ENCODE results near the gene RALGPS2. TPM values are rescaled to one million over a fixed set of nuclear protein-coding genes. Genes with fewer than 3 reads are reported as not detected.

Gene RALGPS2
- polyA plus RNA-seq, 1 experiment, result 27.7 TPM

DNA sequence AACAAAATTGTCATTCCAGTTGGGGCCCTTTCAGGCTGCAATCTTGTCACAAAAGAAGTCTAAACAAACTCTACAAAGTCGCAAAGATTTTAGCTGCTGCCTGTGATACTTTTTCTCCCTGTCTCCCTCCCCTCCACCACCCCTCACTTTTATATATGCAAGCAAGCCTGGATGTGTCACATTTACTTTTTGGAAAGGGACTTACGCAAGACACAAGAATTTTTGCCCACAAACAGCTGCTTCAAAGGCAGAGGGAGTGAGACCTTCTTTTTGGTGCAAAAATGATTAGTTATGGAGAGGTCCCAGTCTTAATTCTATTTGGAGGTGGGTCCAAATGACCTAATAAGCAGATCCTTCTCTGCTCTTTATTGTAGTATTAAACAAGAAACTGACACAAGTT, 22.9 kb upstream of the RALGPS2 start:
- no peak for DNase-seq (ENCODE audit: low read depth)
- ChIA-PET CTCF (no interaction called here), POLR2A (no interaction called here)

DNA sequence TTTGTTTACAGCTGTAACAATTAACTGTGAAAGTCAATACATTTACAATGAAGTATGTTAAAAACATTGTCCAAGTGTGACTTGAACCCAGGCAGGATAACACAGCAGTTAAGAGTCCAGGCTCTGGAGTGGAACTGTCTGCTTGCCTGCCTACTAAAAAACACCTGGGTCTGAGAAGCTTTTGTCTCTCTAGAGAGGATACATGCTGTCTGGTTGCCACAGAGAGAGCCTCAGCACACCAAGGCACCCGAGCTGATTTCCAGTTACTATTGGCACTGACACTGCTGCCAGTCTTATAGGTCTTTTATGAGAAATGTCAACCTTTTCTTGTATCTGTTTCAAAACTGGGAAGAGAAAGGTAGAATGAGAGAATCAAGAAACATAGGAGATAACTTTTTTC, 20.2 kb upstream of the RALGPS2 start:
- ChIA-PET CTCF (interaction anchor here (1.2 to 1.4 kb wide), 2 partner anchors 52 to 162 kb away, joined by 3 to 4 read pairs; no protein-coding TSS in a partner anchor), POLR2A (no interaction called here)
- Histone ChIP-seq H3K4me3 (ENCODE audit: low read depth, low read length) (no peak overlapping the region), H3K27me3 (ENCODE audit: control insufficient read depth, insufficient read depth, low read length) (no peaks in the 10 kb centered on the region), H3K36me3 (ENCODE audit: control insufficient read depth, insufficient read depth, low read length) (no peaks in the 10 kb centered on the region)
- no peak for TF ChIP-seq CTCF (IDR thresholded peaks at IDR 0.05; ENCODE audit: insufficient read depth, low read depth, low read length)
- no peak for DNase-seq (ENCODE audit: low read depth)

More for the DNA sequence above, 22.9 kb upstream of the RALGPS2 start:
- Histone ChIP-seq H3K36me3 (ENCODE audit: control insufficient read depth, insufficient read depth, low read length) (no peaks in the 10 kb centered on the region), H3K27me3 (ENCODE audit: control insufficient read depth, insufficient read depth, low read length) (no peaks in the 10 kb centered on the region), H3K4me3 (ENCODE audit: low read depth, low read length) (no peak overlapping the region)
- TF ChIP-seq CTCF (IDR thresholded peaks at IDR 0.05; ENCODE audit: insufficient read depth, low read depth, low read length), result no peak

DNA sequence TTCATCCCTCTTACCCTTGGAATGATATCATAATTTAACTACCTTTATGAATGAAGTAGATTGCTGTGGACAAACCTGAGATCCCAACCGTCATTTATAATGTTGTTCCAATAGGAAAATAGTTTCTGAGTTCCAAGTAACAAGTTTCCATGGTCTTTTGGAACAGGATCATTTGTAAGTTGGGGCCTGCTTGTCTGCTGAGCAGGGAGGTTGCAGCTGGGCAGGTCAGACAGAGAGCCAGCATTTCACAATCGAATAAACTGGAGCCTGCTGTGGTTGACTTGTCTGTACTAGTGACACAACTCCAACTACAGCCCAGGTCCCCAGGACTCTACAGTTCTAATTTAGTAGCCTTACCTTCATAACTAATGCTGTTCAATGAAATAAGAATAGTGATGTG, 18.6 kb upstream of the RALGPS2 start:
- DNase-seq (ENCODE audit: low read depth), result no peak
- no peak for TF ChIP-seq CTCF (IDR thresholded peaks at IDR 0.05; ENCODE audit: insufficient read depth, low read depth, low read length)
- no peak overlapping the region for H3K4me3 ChIP-seq (ENCODE audit: low read depth, low read length)
- no peaks in the 10 kb centered on the region for H3K36me3 ChIP-seq (ENCODE audit: control insufficient read depth, insufficient read depth, low read length)
- no peaks in the 10 kb centered on the region for H3K27me3 ChIP-seq (ENCODE audit: control insufficient read depth, insufficient read depth, low read length)
- ChIA-PET CTCF (no interaction called here), POLR2A (no interaction called here)

- Histone ChIP-seq H3K27me3 (ENCODE audit: control insufficient read depth, insufficient read depth, low read length) (no peaks in the 10 kb centered on the region), H3K36me3 (ENCODE audit: control insufficient read depth, insufficient read depth, low read length) (no peaks in the 10 kb centered on the region), H3K4me3 (ENCODE audit: low read depth, low read length) (no peak overlapping the region)
- ChIA-PET CTCF (no interaction called here), POLR2A (no interaction called here)
- no peak for TF ChIP-seq CTCF (IDR thresholded peaks at IDR 0.05; ENCODE audit: insufficient read depth, low read depth, low read length)
- DNase-seq (ENCODE audit: low read depth), result no peak
Observed at GRCh38 chr1:178713259-178713658, 11.8 kb upstream of the RALGPS2 start.

- Histone ChIP-seq H3K36me3 (ENCODE audit: control insufficient read depth, insufficient read depth, low read length) (no peaks in the 10 kb centered on the region), H3K27me3 (ENCODE audit: control insufficient read depth, insufficient read depth, low read length) (no peaks in the 10 kb centered on the region), H3K4me3 (ENCODE audit: low read depth, low read length) (no peak overlapping the region)
- no peak for DNase-seq (ENCODE audit: low read depth)
- ChIA-PET CTCF (interaction anchor here (1.8 kb wide), 1 partner anchor 171 kb away, joined by 4 read pairs; no protein-coding TSS in a partner anchor), POLR2A (interaction anchor here (0.7 kb wide), 1 partner anchor 292 kb away, joined by 19 read pairs; no protein-coding TSS in a partner anchor)
- TF ChIP-seq CTCF (IDR thresholded peaks at IDR 0.05; ENCODE audit: insufficient read depth, low read depth, low read length), result no peak
Observed at GRCh38 chr1:178714453-178714852, 10.6 kb upstream of the RALGPS2 start.
